Cortex of kidney (tissue), 1 donor: ENCODE data around the gene SRCAP.

ENCODE experiments used
- DNase-seq: peaks from one replicate; lab custom pipeline; 2025; lab: John Stamatoyannopoulos, UW

The SRCAP gene

GRCh38 chr16:30777591-30778297, 78.8 kb downstream of the SRCAP start:
- DNase-seq, result no peak

DNA sequence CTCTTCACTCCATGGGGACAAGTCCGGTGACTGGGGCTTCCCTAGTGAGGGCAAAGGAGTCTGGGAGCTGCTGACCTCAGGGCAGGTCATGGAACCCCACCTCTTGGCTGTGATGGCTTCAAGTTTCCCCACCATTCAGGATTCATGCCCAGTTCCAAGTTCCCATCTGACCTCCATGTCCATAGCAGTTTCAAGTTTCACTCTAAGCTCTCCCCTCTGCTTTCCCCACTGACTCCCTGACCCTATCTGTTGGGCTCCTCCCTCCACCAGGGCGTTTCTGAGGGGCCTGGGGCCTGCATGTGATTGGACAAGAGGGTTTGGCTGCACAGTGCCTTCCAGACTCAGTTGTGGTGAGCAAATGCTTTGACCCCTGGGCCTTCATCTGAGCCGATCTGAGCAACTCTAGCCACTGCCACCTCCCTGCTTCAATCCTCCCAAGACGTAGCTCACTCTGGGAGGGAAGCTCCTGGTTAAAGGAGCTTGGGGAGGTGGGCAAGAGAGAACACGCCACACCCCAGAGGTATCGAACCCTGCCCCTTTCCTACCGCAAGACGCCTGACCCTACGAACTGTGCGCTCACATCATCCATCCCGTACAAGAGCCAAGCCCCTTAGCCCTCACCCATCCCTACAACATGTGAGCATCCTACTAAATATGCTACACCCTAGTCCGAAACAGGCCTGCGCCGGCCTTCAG, 79.7 kb downstream of the SRCAP start:
- no peak for DNase-seq

DNA sequence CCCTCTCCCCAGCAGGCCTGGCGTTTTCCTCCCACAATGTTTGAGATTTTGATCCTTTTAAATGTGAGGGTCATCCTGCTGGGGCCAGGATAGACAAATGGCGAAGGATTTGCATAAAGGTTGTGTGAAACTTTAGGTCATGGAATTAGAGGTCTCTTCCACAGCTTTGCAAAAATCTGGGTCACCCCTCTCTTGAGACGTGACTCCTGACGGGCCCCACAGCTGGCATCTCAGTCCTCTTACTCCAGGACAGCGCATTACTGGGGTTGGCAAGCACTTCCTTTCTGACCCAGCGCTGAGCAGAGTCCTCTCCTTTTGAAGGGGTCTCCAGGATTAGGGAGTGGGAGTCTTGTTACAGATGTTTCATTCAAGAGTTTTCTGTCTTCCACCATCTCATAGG, 80.6 kb downstream of the SRCAP start:
- no peak for DNase-seq

DNA sequence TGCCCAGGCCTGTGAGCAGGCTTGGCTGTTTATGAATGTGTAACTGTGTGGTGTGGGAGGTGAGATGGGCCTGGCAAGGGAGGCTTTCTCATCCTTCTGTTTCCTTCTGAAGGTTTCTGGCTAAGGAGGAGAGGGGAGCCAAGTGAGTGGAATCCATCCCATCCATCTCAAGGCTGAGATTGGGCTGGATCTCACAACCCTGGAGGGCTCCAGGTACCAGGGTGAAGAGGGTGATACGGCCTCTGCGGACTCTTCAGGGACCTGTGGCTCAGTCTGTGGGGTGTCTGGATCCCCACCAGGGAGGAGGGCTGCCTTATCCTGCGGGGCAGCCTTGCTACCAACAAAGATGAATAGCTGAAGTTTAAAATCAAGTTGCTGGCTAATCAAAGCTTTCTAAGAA, 81.0 kb downstream of the SRCAP start:
- no peak for DNase-seq

- no peak for DNase-seq
These were observed 81.6 kb downstream of the SRCAP start for GRCh38 chr16:30780549-30780948.

DNA sequence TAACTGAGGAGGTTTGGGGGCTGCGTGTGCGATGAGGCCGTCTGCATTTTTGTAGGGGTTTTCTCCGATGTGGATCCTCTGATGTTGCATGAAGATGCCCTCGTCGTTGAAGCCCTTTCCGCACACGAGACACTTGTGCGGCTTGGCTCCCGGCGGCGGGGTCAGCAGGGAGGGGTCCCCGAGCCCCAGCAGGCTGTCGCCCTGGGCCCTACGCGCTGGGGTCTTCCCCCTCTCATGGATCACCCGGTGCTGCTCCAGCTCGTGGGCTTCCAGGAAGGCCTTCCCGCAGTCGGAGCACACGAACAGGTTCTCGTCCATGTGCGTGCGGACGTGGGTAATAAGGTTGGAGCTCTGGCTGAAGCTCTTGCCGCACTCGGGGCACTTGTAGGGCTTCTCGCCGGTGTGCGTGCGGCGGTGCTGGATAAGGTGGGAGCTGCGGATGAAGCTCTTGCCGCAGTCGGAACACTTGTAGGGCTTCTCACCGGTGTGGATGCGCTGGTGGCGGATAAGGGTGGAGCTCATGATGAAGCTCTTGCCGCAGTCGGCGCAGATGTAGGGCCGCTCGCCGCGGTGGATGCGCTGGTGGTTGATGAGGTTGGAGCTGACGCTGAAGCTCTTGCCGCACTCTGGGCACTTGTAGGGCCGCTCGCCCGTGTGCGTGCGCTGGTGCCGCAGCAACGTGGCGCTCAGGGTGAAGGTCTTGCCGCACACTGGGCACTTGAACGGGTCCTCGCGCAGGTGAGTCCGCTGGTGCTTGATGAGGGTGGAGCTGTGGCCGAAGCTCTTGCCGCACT, 83.7 kb downstream of the SRCAP start:
- DNase-seq, result no peak

DNA sequence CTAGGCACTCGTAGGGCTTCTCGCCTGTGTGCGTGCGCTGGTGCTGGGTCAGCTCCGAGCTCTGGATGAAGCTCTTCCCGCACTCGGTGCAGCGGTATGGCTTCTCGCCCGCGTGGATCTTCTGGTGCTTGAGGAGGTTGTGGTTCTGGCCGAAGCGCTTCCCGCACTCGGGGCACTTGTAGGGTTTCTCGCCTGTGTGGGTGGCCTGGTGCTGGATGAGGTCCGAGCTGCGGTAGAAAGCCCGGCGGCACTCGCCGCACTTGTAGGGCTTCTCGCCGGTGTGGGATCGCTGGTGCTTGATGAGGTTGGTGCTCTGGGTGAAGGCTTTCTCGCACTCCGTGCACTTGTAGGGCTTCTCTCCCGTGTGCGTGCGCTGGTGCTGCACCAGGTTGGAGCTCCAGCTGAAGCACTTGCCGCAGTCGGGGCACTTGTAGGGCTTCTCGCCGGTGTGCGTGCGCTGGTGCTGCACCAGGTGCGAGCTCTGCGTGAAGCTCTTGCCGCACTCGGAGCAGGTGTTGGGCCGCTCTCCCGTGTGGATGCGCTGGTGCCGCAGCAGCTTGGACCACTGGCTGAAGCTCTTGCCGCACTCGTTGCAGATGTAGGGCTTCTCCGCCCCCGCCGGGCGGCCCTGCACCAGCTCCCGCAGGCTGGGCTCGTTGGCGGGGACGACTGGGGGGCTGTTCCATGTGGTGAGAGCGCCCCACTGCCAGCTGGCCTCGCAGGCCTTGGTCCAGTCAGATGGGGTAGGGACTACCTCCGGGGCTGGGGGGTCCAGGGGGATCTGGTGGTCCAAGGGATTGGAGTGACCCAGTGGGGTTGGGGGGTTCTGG, 84.5 kb downstream of the SRCAP start:
- DNase-seq, result no peak

DNA sequence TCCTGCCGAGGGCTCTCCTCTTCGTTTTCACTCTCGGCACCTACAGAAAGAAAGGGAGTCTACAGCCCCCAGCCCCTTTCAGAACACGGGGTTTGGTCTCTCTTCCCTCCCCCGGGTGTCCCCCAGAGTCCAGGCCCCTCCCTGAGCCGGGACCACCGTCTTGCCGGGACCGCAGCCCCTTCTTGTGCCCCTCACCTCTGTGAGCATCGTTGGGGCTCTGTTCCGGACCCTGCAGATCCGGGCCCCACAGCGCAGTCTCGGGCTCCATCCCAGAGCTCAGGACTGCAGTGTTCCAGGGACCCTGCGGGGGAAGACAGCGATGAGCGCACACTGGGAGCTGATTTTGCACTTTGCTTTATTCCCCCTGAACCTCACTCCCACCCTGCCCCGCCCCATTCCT, 85.2 kb downstream of the SRCAP start:
- DNase-seq, result no peak

GRCh38 chr16:30785126-30786106, 86.4 kb downstream of the SRCAP start:
- no peak for DNase-seq

GRCh38 chr16:30786115-30786935, 87.4 kb downstream of the SRCAP start:
- no peak for DNase-seq

DNA sequence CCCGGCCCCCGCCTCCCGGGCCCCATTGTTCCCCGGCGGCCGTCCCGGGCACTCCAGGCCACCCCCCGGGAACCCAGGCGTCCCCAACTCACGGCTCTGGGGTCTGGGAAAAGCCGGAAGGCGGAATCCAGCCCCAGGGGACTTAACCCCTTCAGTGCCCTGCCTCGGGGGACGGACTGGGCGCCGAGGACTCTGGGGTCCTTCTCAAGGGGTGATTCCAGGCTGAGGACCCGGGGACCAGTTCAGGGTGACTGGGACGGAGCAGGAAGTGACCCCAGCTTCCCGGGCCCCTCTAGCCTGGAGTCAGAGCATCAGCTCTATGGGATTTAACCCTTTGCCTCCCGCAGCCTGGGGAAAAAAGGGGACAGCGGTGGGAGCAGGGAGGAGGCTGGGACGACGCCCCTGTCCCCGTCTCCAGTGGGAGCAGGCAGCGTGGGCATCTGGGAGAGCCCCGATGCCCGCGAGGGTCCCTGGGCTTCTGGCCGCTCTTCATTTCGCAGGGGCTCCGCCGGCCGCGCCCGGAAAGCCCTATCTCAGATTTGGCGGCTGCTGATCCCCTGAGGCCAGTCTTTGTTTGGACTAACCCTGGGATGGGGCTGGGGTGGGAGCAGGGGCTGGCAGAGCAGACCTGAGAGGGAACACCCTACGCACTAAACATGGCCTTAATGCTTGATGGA, 88.1 kb downstream of the SRCAP start, which contains the start of gene ZNF629:
Gene ZNF629, minus strand, starts transcription at position 270 of the 677 bp plus-strand sequence. CDS start 2,723 bp downstream, outside the sequence.
- DNase-seq, result no peak

GRCh38 chr16:30787613-30788378, 88.8 kb downstream of the SRCAP start:
- no peak for DNase-seq
